ENCODE measurements around the gene PALM2AKAP2. TPM values are rescaled to one million over a fixed set of nuclear protein-coding genes. Genes with fewer than 3 reads are reported as not detected.

The PALM2AKAP2 gene
- total and polyA plus RNA-seq, 2 experiments from 2014 or later: 55.1 to 121 TPM

DNA sequence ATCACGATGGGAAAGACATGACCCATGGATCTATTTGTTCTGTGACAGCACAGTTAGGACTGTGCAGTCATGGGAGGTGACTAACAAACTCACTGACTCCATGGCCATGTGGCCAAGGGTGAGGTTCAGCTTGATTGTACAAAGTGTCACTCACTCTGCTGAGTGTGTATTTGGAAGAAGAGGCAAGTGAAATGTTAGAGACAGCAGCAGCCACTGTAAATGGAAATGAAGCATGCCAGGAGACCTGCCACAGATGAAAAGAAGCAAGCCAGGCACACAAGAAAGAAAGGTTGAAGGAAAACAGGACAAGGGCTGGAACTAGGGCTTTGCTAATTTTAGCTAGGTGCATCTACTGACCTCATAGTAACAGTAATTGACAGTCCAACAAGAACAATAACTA lies 42.7 kb upstream of the PALM2AKAP2 start:
- H3K9me3 ChIP-seq (ENCODE audit: low read depth): no peaks in the 10 kb centered on the region
- no peaks in the 10 kb centered on the region for H3K27me3 ChIP-seq
- no peak overlapping the region for H3K4me3 ChIP-seq
- peak overlapping the region; percentile 93 for H3K27ac ChIP-seq
- H3K4me1 ChIP-seq (ENCODE audit: low read depth): peaks cover 41% of the 10 kb centered on the region
- DNase-seq (ENCODE audit: low read depth in 1 of 2, low spot score in 1 of 2): peak in 1 of 2 donors; percentile 76
- TF ChIP-seq, protein P1, sequence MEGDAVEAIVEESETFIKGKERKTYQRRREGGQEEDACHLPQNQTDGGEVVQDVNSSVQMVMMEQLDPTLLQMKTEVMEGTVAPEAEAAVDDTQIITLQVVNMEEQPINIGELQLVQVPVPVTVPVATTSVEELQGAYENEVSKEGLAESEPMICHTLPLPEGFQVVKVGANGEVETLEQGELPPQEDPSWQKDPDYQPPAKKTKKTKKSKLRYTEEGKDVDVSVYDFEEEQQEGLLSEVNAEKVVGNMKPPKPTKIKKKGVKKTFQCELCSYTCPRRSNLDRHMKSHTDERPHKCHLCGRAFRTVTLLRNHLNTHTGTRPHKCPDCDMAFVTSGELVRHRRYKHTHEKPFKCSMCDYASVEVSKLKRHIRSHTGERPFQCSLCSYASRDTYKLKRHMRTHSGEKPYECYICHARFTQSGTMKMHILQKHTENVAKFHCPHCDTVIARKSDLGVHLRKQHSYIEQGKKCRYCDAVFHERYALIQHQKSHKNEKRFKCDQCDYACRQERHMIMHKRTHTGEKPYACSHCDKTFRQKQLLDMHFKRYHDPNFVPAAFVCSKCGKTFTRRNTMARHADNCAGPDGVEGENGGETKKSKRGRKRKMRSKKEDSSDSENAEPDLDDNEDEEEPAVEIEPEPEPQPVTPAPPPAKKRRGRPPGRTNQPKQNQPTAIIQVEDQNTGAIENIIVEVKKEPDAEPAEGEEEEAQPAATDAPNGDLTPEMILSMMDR (IDR thresholded peaks at IDR 0.05; ENCODE audit: low read depth, low read length): no peak
- H3K36me3 ChIP-seq: no peaks in the 10 kb centered on the region

DNA sequence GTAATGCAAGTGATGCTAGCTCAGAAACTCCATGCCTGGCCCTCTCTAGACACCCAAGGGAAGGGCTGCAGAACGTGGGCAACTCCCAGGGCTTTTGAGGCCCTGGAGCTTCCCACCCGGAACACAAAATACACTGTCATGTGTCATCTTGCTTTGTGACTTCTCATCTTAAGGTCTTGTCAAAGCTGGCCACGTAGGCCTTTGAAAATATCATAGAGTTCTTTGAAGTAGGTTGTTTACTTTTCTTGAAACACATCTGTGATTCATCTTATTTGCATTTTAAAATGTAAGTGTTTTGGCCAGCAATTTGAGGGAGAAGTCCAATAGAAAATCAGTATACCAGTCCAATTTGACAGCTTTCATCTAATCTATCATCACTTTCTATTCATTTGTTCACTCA lies 40.2 kb upstream of the PALM2AKAP2 start:
- H3K4me3 ChIP-seq: no peak overlapping the region
- no peaks in the 10 kb centered on the region for H3K27me3 ChIP-seq
- TF ChIP-seq, protein P1 (IDR thresholded peaks at IDR 0.05; ENCODE audit: low read depth, low read length): no peak
- DNase-seq (ENCODE audit: low read depth in 1 of 2, low spot score in 1 of 2): no peak
- peak overlapping the region; percentile 12 for H3K27ac ChIP-seq
- no peaks in the 10 kb centered on the region for H3K9me3 ChIP-seq (ENCODE audit: low read depth)
- H3K36me3 ChIP-seq: peaks cover under 1% of the 10 kb centered on the region
- peaks cover 65% of the 10 kb centered on the region for H3K4me1 ChIP-seq (ENCODE audit: low read depth)

DNA sequence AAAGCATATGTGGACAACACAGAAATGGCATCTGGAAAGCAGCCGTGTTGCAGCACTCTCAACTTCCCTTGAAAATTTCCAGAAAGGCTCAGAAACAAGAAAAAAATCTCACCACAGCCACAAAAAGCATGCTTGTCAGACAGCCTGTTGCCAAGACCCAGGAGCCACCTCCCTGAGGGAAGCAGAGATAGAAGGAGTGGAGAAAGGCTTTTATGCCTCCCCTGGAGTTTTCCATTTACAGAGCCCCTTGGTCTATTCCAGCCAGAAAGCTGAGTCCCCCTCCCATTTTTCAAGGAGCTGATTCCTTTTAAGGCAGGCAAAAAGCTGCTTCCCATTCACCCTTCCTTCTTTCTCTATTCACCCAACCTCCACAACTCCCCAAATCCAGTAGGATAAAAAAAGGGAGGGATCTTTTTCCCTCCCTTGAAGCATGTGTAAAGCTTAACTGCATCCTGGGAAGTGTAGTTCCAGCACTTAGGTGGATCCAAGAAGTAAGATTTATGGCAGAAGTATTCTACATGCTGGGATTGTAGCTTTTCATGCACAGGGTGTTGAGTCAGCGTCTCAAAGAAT lies 37.1 kb upstream of the PALM2AKAP2 start:
- Histone ChIP-seq H3K4me3 (no peak overlapping the region), H3K27me3 (no peaks in the 10 kb centered on the region), H3K27ac (peak overlapping the region; percentile 100), H3K4me1 (ENCODE audit: low read depth) (peaks cover 69% of the 10 kb centered on the region), H3K36me3 (peaks cover 4% of the 10 kb centered on the region), H3K9me3 (ENCODE audit: low read depth) (no peaks in the 10 kb centered on the region)
- TF ChIP-seq, protein P1 (IDR thresholded peaks at IDR 0.05; ENCODE audit: low read depth, low read length): no peak
- DNase-seq (ENCODE audit: low read depth in 1 of 2, low spot score in 1 of 2): peak; percentile 61 to 74

DNA sequence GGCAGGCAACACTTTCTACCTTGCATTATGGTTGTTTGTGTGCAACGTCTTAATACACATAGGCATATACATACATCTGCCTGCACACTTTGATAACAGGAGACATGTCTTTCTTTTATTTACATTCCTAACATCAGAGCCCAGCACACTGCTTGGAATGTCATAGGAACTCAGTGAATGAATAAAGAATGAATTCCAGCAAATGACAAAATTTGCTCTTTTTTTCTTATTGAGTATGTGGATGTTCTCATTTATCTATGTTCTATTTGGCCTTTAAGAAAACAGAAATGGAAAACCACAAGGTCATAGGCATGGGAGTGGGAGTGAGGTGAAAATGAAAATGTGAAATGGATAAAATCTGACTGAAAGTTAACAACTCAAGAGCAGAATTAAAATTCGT lies 36.3 kb upstream of the PALM2AKAP2 start:
- H3K4me3 ChIP-seq: no peak overlapping the region

DNA sequence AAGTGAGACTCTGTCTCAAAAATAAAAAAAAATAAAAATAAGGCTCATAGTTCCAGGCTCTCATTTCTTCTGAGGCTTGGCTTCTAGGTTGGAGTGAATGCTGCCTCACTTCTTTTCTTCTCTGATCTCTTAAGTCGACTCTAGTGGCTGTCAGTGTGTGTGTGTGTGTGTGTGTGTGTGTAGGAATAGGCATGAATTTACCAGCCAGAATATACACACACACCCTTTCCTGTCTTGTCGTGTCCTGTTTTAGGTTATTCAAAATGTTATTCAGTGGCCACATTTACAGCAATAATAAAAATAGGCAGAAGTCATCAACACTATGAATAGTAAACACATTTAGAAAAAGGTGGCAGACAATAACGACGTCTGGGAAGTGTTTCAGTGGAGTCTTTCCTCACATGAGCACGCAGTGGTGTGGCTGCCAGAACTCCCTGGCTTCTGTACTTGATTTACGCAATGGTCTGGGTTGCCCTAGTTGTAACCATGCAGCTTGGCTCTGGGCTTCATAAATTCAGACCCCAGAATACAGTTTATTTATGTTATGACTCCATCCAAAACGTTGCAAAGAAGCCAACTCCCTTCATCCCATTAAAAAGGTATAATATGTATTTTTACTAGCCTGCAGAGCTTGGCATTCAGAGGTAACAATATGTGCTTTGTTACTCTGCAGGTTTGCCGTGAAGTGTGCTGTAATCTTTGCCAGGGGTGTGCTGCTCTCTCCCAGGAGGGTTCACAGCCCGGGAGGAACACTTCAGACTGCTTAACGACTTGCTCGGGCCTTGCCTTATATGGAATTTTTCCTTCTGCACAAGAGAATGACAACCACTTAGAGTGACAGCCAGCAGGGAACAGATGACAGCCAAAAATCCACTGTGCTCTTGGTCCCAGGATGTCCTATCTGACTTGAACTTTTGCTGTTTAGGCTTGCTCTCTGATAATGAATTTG lies 34.4 kb upstream of the PALM2AKAP2 start:
- peaks cover 4% of the 10 kb centered on the region for H3K36me3 ChIP-seq
- H3K4me3 ChIP-seq: no peak overlapping the region
- H3K27ac ChIP-seq: peak overlapping the region; percentile 100
- TF ChIP-seq, protein P1 (IDR thresholded peaks at IDR 0.05; ENCODE audit: low read depth, low read length): no peak
- peaks cover 58% of the 10 kb centered on the region for H3K4me1 ChIP-seq (ENCODE audit: low read depth)
- no peaks in the 10 kb centered on the region for H3K27me3 ChIP-seq
- H3K9me3 ChIP-seq (ENCODE audit: low read depth): no peaks in the 10 kb centered on the region
- peak; percentile 87 to 94 for DNase-seq (ENCODE audit: low read depth in 1 of 2, low spot score in 1 of 2)

More for the DNA sequence above, 36.3 kb upstream of the PALM2AKAP2 start:
- H3K27me3 ChIP-seq: no peaks in the 10 kb centered on the region
- H3K9me3 ChIP-seq (ENCODE audit: low read depth): no peaks in the 10 kb centered on the region
- no peak for DNase-seq (ENCODE audit: low read depth in 1 of 2, low spot score in 1 of 2)
- TF ChIP-seq, protein P1 (IDR thresholded peaks at IDR 0.05; ENCODE audit: low read depth, low read length): no peak
- peaks cover 60% of the 10 kb centered on the region for H3K4me1 ChIP-seq (ENCODE audit: low read depth)
- H3K36me3 ChIP-seq: peaks cover 4% of the 10 kb centered on the region
- H3K27ac ChIP-seq: peak overlapping the region; percentile 100

Data from cardiac muscle cell (in vitro differentiated cells and primary cell).